HepG2 (cell line): Measurements from ENCODE around the gene ZNF697. TPM values are rescaled to one million over a fixed set of nuclear protein-coding genes. Genes with fewer than 3 reads are reported as not detected.

Experiments
- ATAC-seq: fragments of 200-7000 bp; cut with Tn5 transposase; 3 replicates; pipeline ENCODE4 v1.9.1; 2020; ENCODE audit warnings: mild to moderate bottlenecking, moderate library complexity
- BruUV-seq: library from RNA; stranded (reverse); fragments of 400-500 nt; replicated peaks from 2 replicates; lab custom pipeline; 2021; lab: Mats Ljungman, UMichigan
- CTCF ChIA-PET: fragments of 300-600 bp; formaldehyde crosslinking; extraction: SDS; loops from one replicate; lab custom pipeline; 2021; ENCODE audit warnings: low total read pairs, inconsistent platforms, low intra/inter-chr PET ratio; lab: Yijun Ruan, JAX
- POLR2A ChIA-PET: fragments of 350-600 bp; sonication (Branson Sonifier 250); formaldehyde crosslinking; loops from one replicate; lab custom pipeline; 2020; ENCODE audit warnings: antibody characterized with exemption, inconsistent platforms; lab: Yijun Ruan, JAX
- DNase-seq: peaks from one replicate; pipeline ENCODE4 v3.0.0-alpha.2; 2015; ENCODE audit warnings: low spot score
- FAIRE-seq: peaks from 3 replicates; lab custom pipeline; 2011; peaks lifted over from hg19 to GRCh38; lab: Jason Lieb, UNC
- H2AFZ ChIP-seq: one replicate; pipeline ENCODE4 v1.6.1; 2011; ENCODE audit warnings: low read length, inconsistent platforms
- H3K27ac ChIP-seq: fragments of 300-600 bp; 3 replicates; pipeline ENCODE4 v1.8.0; 2011; ENCODE audit warnings: mixed run types, mild to moderate bottlenecking, mixed read lengths, low read length, inconsistent platforms; ENCODE audit not compliant: insufficient read depth; ENCODE audit errors: extremely low read length
- H3K27me3 ChIP-seq, 2 experiments: fragments of 200-600 bp in 1 of 2; 2 replicates in 1 of 2; 3 replicates in 1 of 2; pipeline versions ENCODE4 v1.6.0 to v1.8.0; 2011; ENCODE audit warnings: low read length in 2 of 2, mild to moderate bottlenecking in 2 of 2, moderate library complexity in 2 of 2, inconsistent platforms in 1 of 2; ENCODE audit not compliant: insufficient read depth in 2 of 2, control insufficient read depth in 1 of 2
- H3K36me3 ChIP-seq, 2 experiments: fragments of 200-600 bp in 1 of 2; replicated peaks in 1 of 2; 2 replicates in 1 of 2; 3 replicates in 1 of 2; pipeline versions ENCODE4 v1.5.1 to v1.8.0; 2011; ENCODE audit warnings: low read length in 2 of 2, inconsistent platforms in 1 of 2; ENCODE audit not compliant: insufficient read depth in 2 of 2, control insufficient read depth in 1 of 2
- H3K4me1 ChIP-seq: 2 replicates; pipeline ENCODE4 v1.5.1; 2012; ENCODE audit warnings: low read length, inconsistent platforms; ENCODE audit not compliant: insufficient read depth
- H3K4me2 ChIP-seq: 2 replicates; pipeline ENCODE4 v1.6.0; 2011; ENCODE audit warnings: low read depth, low read length, inconsistent platforms
- H3K4me3 ChIP-seq, 3 experiments: fragments of 200-600 bp in 1 of 3; sonication (generic), shearing (Covaris generic) in 1 of 3; replicated peaks in 1 of 3; 2 replicates each; pipeline ENCODE4 v1.5.1; 2011 to 2016; ENCODE audit warnings: low read length in 3 of 3, inconsistent platforms in 2 of 3, low read depth in 2 of 3, mild to moderate bottlenecking in 2 of 3, control low read depth in 1 of 3, mixed read lengths in 1 of 3; ENCODE audit not compliant: insufficient read depth in 1 of 3
- H3K79me2 ChIP-seq: one replicate; pipeline ENCODE4 v1.6.1; 2011; ENCODE audit warnings: low read length, inconsistent platforms; ENCODE audit not compliant: insufficient read depth
- H3K9ac ChIP-seq: 2 replicates; pipeline ENCODE4 v1.6.0; 2011; ENCODE audit warnings: mild to moderate bottlenecking, low read depth, low read length, inconsistent platforms; ENCODE audit not compliant: insufficient read depth
- H3K9me3 ChIP-seq: 2 replicates; pipeline ENCODE4 v1.5.1; 2012; ENCODE audit warnings: mild to moderate bottlenecking, low read length
- H4K20me1 ChIP-seq: 2 replicates; pipeline ENCODE4 v1.6.0; 2011; ENCODE audit warnings: inconsistent platforms, mild to moderate bottlenecking, low read length, moderate library complexity; ENCODE audit not compliant: insufficient read depth
- DMTF1 ChIP-seq: sonication (generic); formaldehyde crosslinking; IDR thresholded peaks from 2 replicates; pipeline ENCODE4 v1.4.0; 2020; ENCODE audit warnings: mild to moderate bottlenecking, missing genetic modification reagents
- DPF2 ChIP-seq: sonication (generic); formaldehyde crosslinking; IDR thresholded peaks from 2 replicates; pipeline ENCODE4 v1.4.0; 2020; ENCODE audit warnings: mild to moderate bottlenecking, low read depth, missing genetic modification reagents, borderline replicate concordance
- HHEX ChIP-seq: IDR thresholded peaks from 2 replicates; pipeline ENCODE4 v1.6.1; 2016; ENCODE audit warnings: control low read depth
- SKIL ChIP-seq: sonication (generic); formaldehyde crosslinking; IDR thresholded peaks from 2 replicates; pipeline ENCODE4 v1.8.0; 2022; ENCODE audit warnings: missing genetic modification reagents, mild to moderate bottlenecking, moderate library complexity, borderline replicate concordance
- USF2 ChIP-seq, 2 experiments: sonication (generic) in 1 of 2; formaldehyde crosslinking in 1 of 2; IDR thresholded peaks; 2 replicates each; pipeline versions ENCODE4 v1.5.1 to v1.6.1; 2011 to 2020; ENCODE audit warnings: borderline replicate concordance in 1 of 2, low read depth in 1 of 2, low read length in 1 of 2, mild to moderate bottlenecking in 1 of 2, missing genetic modification reagents in 1 of 2, moderate library complexity in 1 of 2
- ZFP36 ChIP-seq: fragments of 150-350 bp; IDR thresholded peaks from 2 replicates; pipeline ENCODE4 v1.6.1; 2018; ENCODE audit warnings: borderline replicate concordance, low read length, low read depth; ENCODE audit not compliant: partially characterized antibody
- WGBS: methylation state at CpG from one replicate; pipeline ENCODE4 v1.1.6; 2017; ENCODE audit warnings: low lambda C conversion rate; 5-methylcytosine and 5-hydroxymethylcytosine counted together
- in situ Hi-C: cut with HindIII; loops from 2 replicates; pipeline ENCODE4 v1.10.0; 2017; ENCODE audit warnings: low pct_unique_long_range_greater_than_20kb; ENCODE audit not compliant: extremely low pct_ligation_motif_present
- intact Hi-C: fragments of 100-400 bp; cut with micrococcal nuclease; formaldehyde crosslinking; loops from one replicate; pipeline ENCODE4 v1.10.0; 2022; ENCODE audit not compliant: unreplicated experiment
- polyA plus RNA-seq, 8 experiments: library from polyadenylated mRNA; depleted of rRNA in 3 of 8; stranded (reverse) in 7 of 8; unstranded in 1 of 8; fragments of >200 nt; fragmentation: Illumina TruSeq in 4 of 8; extraction: Trizol in 4 of 8; gene quantifications; 2 replicates each; pipeline versions ENCODE4 v1.2.1 to v1.2.3, GENCODE V29; 2011 to 2016; ENCODE audit warnings: low read depth in 4 of 8, missing spikeins in 1 of 8, mixed read lengths in 1 of 8; ENCODE audit not compliant: insufficient read depth in 1 of 8
- total RNA-seq, 5 experiments: library from RNA; depleted of rRNA; stranded (reverse); fragments of >200 nt; fragmentation: Illumina TruSeq; extraction: Trizol; gene quantifications; 2 replicates each; pipeline ENCODE4 v1.2.3, GENCODE V29; 2016; ENCODE audit warnings: low read depth in 1 of 5

Gene ZNF697
- total and polyA plus RNA-seq, 2 of the 13 experiments (the other 11 are each of a cell fraction or from before 2014, with no cell fraction given), result 2.3 to 7.1 TPM

GRCh38 chr1:119697598-119697997 lies 49.5 kb upstream of the ZNF697 start:
- Histone ChIP-seq H3K4me3 (0 out of 6 replicates have a peak overlapping the region, but pooled peaks of 1 of the 3 experiments have one; percentile 28), H4K20me1 (no peaks in the 10 kb centered on the region), H3K79me2 (no peaks in the 10 kb centered on the region), H2AFZ (no peak overlapping the region), H3K27ac (no peak overlapping the region), H3K9me3 (peaks cover 20% of the 10 kb centered on the region), H3K4me1 (peaks cover 19% of the 10 kb centered on the region), H3K36me3 (no peaks in the 10 kb centered on the region), H3K27me3 (no peaks in the 10 kb centered on the region; a peak in 2 of 5 replicates), H3K4me2 (peak overlapping the region; percentile 61; the same call in 1 of the 2 replicates), H3K9ac (no peak overlapping the region)
- BruUV-seq, result no TSS peak
- FAIRE-seq (no peak), ATAC-seq (no peak; the same call in 2 of the 3 replicates), DNase-seq (no peak)
- CTCF ChIA-PET, result no interaction called here
- in situ Hi-C loops, result no loop called here
- intact Hi-C loops, result no loop called here
- TF ChIP-seq DPF2 (CRISPR knock-in tag) (no peak), USF2 (IDR thresholded peaks at IDR 0.05; ENCODE audit: low read depth, low read length) (no peak), USF2 (CRISPR knock-in tag; IDR thresholded peaks at IDR 0.05; ENCODE audit: borderline replicate concordance) (no peak), ZFP36 (no peak), SKIL (no peak), HHEX (CRISPR knock-in tag) (no peak), DMTF1 (CRISPR knock-in tag) (no peak)
- POLR2A ChIA-PET, result interaction anchor here (1.2 to 2.6 kb wide), 3 partner anchors 14 to 27 kb away, joined by 6 to 35 read pairs (median 6); partner anchors contain the start of gene PHGDH
- WGBS, result 8% methylated on average over 3 of the region's 3 CpGs
